SH-SY5Y (cell line): ENCODE results near the gene FIG4.

Experiments used
- GATA2 ChIP-seq: IDR thresholded peaks from 2 replicates; pipeline ENCODE4 v1.6.1; 2011; ENCODE audit warnings: mild to moderate bottlenecking, low read depth, low read length
- GATA3 ChIP-seq: IDR thresholded peaks from 2 replicates; pipeline ENCODE4 v1.6.1; 2011; ENCODE audit warnings: low read depth, mild to moderate bottlenecking, low read length, moderate library complexity

DNA sequence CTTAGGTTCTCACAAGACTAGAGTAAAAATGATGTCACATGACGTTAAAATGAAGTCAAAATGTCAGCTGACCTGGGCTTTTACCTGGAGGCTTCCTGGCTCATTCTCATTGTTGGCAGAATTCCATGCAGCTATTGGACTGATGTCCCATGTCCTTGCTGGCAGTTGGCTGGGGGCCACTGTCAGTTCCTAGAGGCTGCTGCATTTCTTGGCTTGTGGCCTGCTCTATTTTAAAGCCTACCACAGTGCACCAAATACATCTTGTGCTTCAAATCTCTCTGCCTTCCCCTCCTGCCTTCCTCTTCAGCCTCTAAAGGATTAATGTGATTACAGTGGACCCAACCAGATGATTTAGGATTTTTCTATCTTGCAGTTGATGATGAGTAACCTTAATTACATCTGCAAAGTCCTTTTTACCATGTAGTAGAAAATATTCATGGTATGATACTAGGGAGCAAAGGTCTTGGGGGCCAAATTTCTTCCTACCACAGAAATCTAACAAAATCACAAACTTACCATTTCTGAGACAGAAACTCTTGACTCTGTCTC is 81.9 kb downstream of the FIG4 start:
- TF ChIP-seq GATA3 (no peak), GATA2 (no peak)
